Stomach (tissue), 4 donors: ENCODE measurements around the gene MYO5B.

Experiments
- CTCF ChIP-seq, 7 experiments: fragments of 450-650 bp in 4 of 7; fragments of 200-600 bp in 3 of 7; sonication (generic) in 3 of 7; IDR thresholded peaks; one replicate each; pipeline ENCODE4 v1.5.1; 2016 to 2019; ENCODE audit warnings: antibody characterized with exemption in 7 of 7, control low read depth in 2 of 7, mild to moderate bottlenecking in 1 of 7
- POLR2A ChIP-seq, 4 donors: fragments of 450-650 bp; IDR thresholded peaks; one replicate each; pipeline ENCODE4 v1.6.1; 2016; ENCODE audit warnings: antibody characterized with exemption in 4 of 4, control low read depth in 2 of 4, mild to moderate bottlenecking in 1 of 4, moderate library complexity in 1 of 4

- TF ChIP-seq POLR2A (IDR thresholded peaks at IDR 0.05) (no peak), CTCF (IDR thresholded peaks at IDR 0.05) (no peak)
These were observed 27.0 kb downstream of the MYO5B start for GRCh38 chr18:50167966-50168365.
